ENCODE measurements around the gene ERBB3.

GRCh38 chr12:56037161-56037560, 42.8 kb upstream of the ERBB3 start:
- TF ChIP-seq CTCF (IDR thresholded peaks at IDR 0.05; ENCODE audit: low read depth, low read length, poor library complexity, severe bottlenecking) (no peak), EZH2phosphoT487 (IDR thresholded peaks at IDR 0.05; ENCODE audit: borderline replicate concordance, low read length) (no peak)

Data from DOHH2 (cell line).